ENCODE measurements around the gene LDLRAD4.

LDLRAD4 gene

GRCh38 chr18:13229001-13229671, 10.6 kb downstream of the LDLRAD4 start:
- DNase-seq (ENCODE audit: low spot score) = no peak

- DNase-seq (ENCODE audit: low spot score) = no peak
Observed at GRCh38 chr18:13231151-13231550, 12.6 kb downstream of the LDLRAD4 start.

- DNase-seq (ENCODE audit: low spot score) = peak; percentile 81
Observed at GRCh38 chr18:13232086-13232917, 13.7 kb downstream of the LDLRAD4 start.

- DNase-seq (ENCODE audit: low spot score) = no peak
Observed at GRCh38 chr18:13232971-13233786, 14.6 kb downstream of the LDLRAD4 start.

GRCh38 chr18:13233787-13234783, 15.5 kb downstream of the LDLRAD4 start:
- DNase-seq (ENCODE audit: low spot score) = no peak

GRCh38 chr18:13235421-13235831, 16.9 kb downstream of the LDLRAD4 start:
- no peak for DNase-seq (ENCODE audit: low spot score)

- DNase-seq (ENCODE audit: low spot score) = peak; percentile 85
Observed at GRCh38 chr18:13235981-13236380, 17.4 kb downstream of the LDLRAD4 start.

- no peak for DNase-seq (ENCODE audit: low spot score)
Observed at GRCh38 chr18:13236411-13236810, 17.9 kb downstream of the LDLRAD4 start.

- no peak for DNase-seq (ENCODE audit: low spot score)
Observed at GRCh38 chr18:13237073-13237472, 18.5 kb downstream of the LDLRAD4 start.

GRCh38 chr18:13237641-13238040, 19.1 kb downstream of the LDLRAD4 start:
- no peak for DNase-seq (ENCODE audit: low spot score)

GRCh38 chr18:13239171-13239956, 20.8 kb downstream of the LDLRAD4 start:
- no peak for DNase-seq (ENCODE audit: low spot score)

- no peak for DNase-seq (ENCODE audit: low spot score)
Observed at GRCh38 chr18:13240060-13240725, 21.6 kb downstream of the LDLRAD4 start.

- DNase-seq (ENCODE audit: low spot score) = no peak
Observed at GRCh38 chr18:13241083-13241892, 22.7 kb downstream of the LDLRAD4 start.

- no peak for DNase-seq (ENCODE audit: low spot score)
Observed at GRCh38 chr18:13241893-13242175, 23.3 kb downstream of the LDLRAD4 start.

GRCh38 chr18:13242797-13243196, 24.2 kb downstream of the LDLRAD4 start:
- DNase-seq (ENCODE audit: low spot score) = no peak

GRCh38 chr18:13243363-13243762, 24.8 kb downstream of the LDLRAD4 start:
- DNase-seq (ENCODE audit: low spot score) = no peak

- no peak for DNase-seq (ENCODE audit: low spot score)
Observed at GRCh38 chr18:13244135-13244534, 25.6 kb downstream of the LDLRAD4 start.

GRCh38 chr18:13245481-13246000, 27.0 kb downstream of the LDLRAD4 start:
- no peak for DNase-seq (ENCODE audit: low spot score)

- no peak for DNase-seq (ENCODE audit: low spot score)
Observed at GRCh38 chr18:13246121-13246520, 27.6 kb downstream of the LDLRAD4 start.
